HFFc6 (cell line): ENCODE measurements around the gene ZFYVE26. TPM values are rescaled to one million over a fixed set of nuclear protein-coding genes. Genes with fewer than 3 reads are reported as not detected.

Experiments used
- DNase-seq: peaks from one replicate; pipeline ENCODE4 v3.0.0-alpha.2; 2018
- H3K27ac Mint-ChIP-seq: 2 replicates; pipeline ENCODE4 v1.8.0; 2020; ENCODE audit warnings: mild to moderate bottlenecking, mixed read lengths
- H3K27me3 Mint-ChIP-seq: 2 replicates; pipeline ENCODE4 v1.8.0; 2021; ENCODE audit warnings: mild to moderate bottlenecking, moderate library complexity, mixed read lengths; ENCODE audit not compliant: insufficient read depth
- H3K36me3 Mint-ChIP-seq: 2 replicates; pipeline ENCODE4 v1.8.0; 2021; ENCODE audit warnings: low read depth, mixed read lengths
- H3K4me1 Mint-ChIP-seq: 2 replicates; pipeline ENCODE4 v1.8.0; 2020; ENCODE audit warnings: low read depth, mixed read lengths
- H3K4me3 Mint-ChIP-seq: 2 replicates; pipeline ENCODE4 v1.8.0; 2020; ENCODE audit warnings: mild to moderate bottlenecking, moderate library complexity, mixed read lengths
- H3K9me3 Mint-ChIP-seq: 2 replicates; pipeline ENCODE4 v1.8.0; 2020; ENCODE audit warnings: mild to moderate bottlenecking, mixed read lengths
- CTCF ChIP-seq: fragments of 200-600 bp; sonication (generic); IDR thresholded peaks from 2 replicates; pipeline ENCODE4 v1.5.0; 2021; ENCODE audit warnings: antibody characterized with exemption, mild to moderate bottlenecking
- total RNA-seq, 6 experiments: library from RNA; stranded (reverse); fragmentation: NEBNext Ultra II Directional; extraction: Animal tissue kit (Norgen Biotek cat#: 25700); gene quantifications; 2 replicates in 1 of 6; 3 replicates in 5 of 6; pipeline ENCODE4 v1.2.3, GENCODE V29; 2021

Gene ZFYVE26
- total RNA-seq, 6 experiments from 2014 or later = 12.8 to 17.2 (median 14.7) TPM

DNA sequence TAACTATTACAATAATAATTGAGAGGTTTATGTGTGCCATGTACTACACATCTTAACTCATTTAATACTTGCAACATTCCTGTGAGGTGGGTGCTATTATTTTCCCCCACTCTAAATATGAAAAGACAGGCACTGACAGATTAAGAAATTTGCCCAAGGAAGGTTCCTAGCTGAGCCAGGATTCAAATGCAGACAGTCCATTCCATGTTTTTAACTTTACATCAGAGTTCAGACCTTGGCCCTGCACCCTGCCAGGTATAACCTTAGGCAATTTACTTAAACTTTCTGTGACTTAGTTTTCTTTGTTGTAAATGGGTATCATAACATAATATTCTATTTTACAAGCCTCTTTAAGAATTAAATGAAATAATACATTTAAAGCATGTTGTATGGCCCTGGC, 88.1 kb downstream of the ZFYVE26 start:
- Mint-ChIP-seq H3K9me3 (peaks cover 5% of the 10 kb centered on the region; the same call in 1 of the 2 replicates), H3K4me3 (no peak overlapping the region), H3K36me3 (no peaks in the 10 kb centered on the region), H3K27ac (no peak overlapping the region), H3K4me1 (no peaks in the 10 kb centered on the region), H3K27me3 (peaks cover 40% of the 10 kb centered on the region)
- TF ChIP-seq CTCF = no peak
- no peak for DNase-seq

GRCh38 chr14:67727361-67727760, 89.0 kb downstream of the ZFYVE26 start:
- 0 out of 2 replicates have a peak, but pooled peaks cover under 1% of the 10 kb centered on the region for H3K4me1 Mint-ChIP-seq
- H3K27me3 Mint-ChIP-seq = peaks cover 44% of the 10 kb centered on the region
- no peaks in the 10 kb centered on the region for H3K36me3 Mint-ChIP-seq
- no peak for TF ChIP-seq CTCF
- no peak overlapping the region for H3K27ac Mint-ChIP-seq
- H3K9me3 Mint-ChIP-seq = peaks cover 5% of the 10 kb centered on the region; the same call in 1 of the 2 replicates
- H3K4me3 Mint-ChIP-seq = no peak overlapping the region
- DNase-seq = no peak

DNA sequence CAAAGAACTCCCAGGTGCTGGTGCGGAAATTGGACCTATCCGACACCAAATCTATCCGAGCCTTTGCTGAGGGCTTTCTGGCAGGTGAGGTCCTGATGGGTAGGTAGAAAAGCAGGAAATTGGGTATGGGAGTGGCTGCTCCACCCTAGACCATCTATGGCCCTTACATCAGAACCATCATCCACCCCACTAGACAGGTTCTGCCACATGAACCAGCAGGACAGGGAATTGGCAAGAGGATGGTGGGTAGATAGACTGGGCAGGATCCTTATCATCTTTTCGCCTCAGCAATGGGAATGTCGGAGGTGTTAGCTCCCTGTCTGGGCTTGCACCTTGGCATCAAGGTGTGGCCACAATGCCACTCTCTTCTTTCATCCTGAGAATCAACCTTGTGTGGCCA, 91.2 kb downstream of the ZFYVE26 start:
- Mint-ChIP-seq H3K27me3 (peaks cover 46% of the 10 kb centered on the region), H3K36me3 (no peaks in the 10 kb centered on the region)

GRCh38 chr14:67722293-67722692, 94.1 kb downstream of the ZFYVE26 start:
- no peak overlapping the region for H3K27ac Mint-ChIP-seq
- TF ChIP-seq CTCF = no peak
- peaks cover 36% of the 10 kb centered on the region for H3K27me3 Mint-ChIP-seq
- no peaks in the 10 kb centered on the region for H3K36me3 Mint-ChIP-seq
- peak overlapping the region; percentile 12; the same call in 1 of the 2 replicates for H3K4me3 Mint-ChIP-seq
- peaks cover 5% of the 10 kb centered on the region; the same call in 1 of the 2 replicates for H3K9me3 Mint-ChIP-seq
- H3K4me1 Mint-ChIP-seq = peaks cover 17% of the 10 kb centered on the region
- DNase-seq = peak; percentile 9

More for the DNA sequence above, 91.2 kb downstream of the ZFYVE26 start:
- no peak for DNase-seq
- no peak for TF ChIP-seq CTCF
- Mint-ChIP-seq H3K27ac (no peak overlapping the region), H3K4me1 (0 out of 2 replicates have a peak, but pooled peaks cover 7% of the 10 kb centered on the region), H3K4me3 (no peak overlapping the region), H3K9me3 (peaks cover 5% of the 10 kb centered on the region; the same call in 1 of the 2 replicates)

GRCh38 chr14:67721875-67722274, 94.5 kb downstream of the ZFYVE26 start:
- Mint-ChIP-seq H3K27ac (no peak overlapping the region), H3K4me1 (peaks cover 17% of the 10 kb centered on the region), H3K9me3 (peaks cover 2% of the 10 kb centered on the region; the same call in 1 of the 2 replicates), H3K36me3 (no peaks in the 10 kb centered on the region), H3K4me3 (no peak overlapping the region; the same call in 1 of the 2 replicates), H3K27me3 (peaks cover 31% of the 10 kb centered on the region)
- no peak for DNase-seq
- TF ChIP-seq CTCF = no peak
